H1 (cell line): Measurements from ENCODE around the gene ZNF302.

ENCODE experiments used
- CTCF ChIP-seq, 3 experiments: IDR thresholded peaks; 1 replicate in 2 of 3; 2 replicates in 1 of 3; pipeline versions ENCODE4 v1.5.1 to v1.6.1; 2011; ENCODE audit warnings: low read length in 3 of 3, mild to moderate bottlenecking in 3 of 3, inconsistent platforms in 2 of 3, low read depth in 1 of 3, moderate library complexity in 1 of 3; ENCODE audit not compliant: insufficient read depth in 1 of 3; ENCODE audit errors: control extremely low read depth in 1 of 3
- EZH2 ChIP-seq: fragments of 200-600 bp; sonication (generic); IDR thresholded peaks from 2 replicates; pipeline ENCODE4 v1.7.1; 2012; ENCODE audit warnings: low read depth, mild to moderate bottlenecking, moderate library complexity, low read length, inconsistent platforms; ENCODE audit not compliant: severe bottlenecking
- JUND ChIP-seq: IDR thresholded peaks from 2 replicates; pipeline ENCODE4 v1.6.1; 2011; ENCODE audit warnings: mild to moderate bottlenecking, improper control_type of control experiment, low read length
- NRF1 ChIP-seq: IDR thresholded peaks from 2 replicates; pipeline ENCODE4 v1.6.1; 2011; ENCODE audit warnings: mild to moderate bottlenecking, low read depth, low read length, improper control_type of control experiment
- POLR2A ChIP-seq, 2 experiments: IDR thresholded peaks; 1 replicate in 1 of 2; 2 replicates in 1 of 2; pipeline ENCODE4 v1.6.1; 2011; ENCODE audit warnings: low read depth in 2 of 2, low read length in 2 of 2, mild to moderate bottlenecking in 2 of 2; ENCODE audit errors: control extremely low read depth in 1 of 2
- RAD21 ChIP-seq, 2 experiments: IDR thresholded peaks in 1 of 2; conservative IDR thresholded peaks in 1 of 2; 2 replicates each; pipeline ENCODE4 v1.6.1; 2011; ENCODE audit warnings: low read depth in 2 of 2, low read length in 2 of 2, improper control_type of control experiment in 1 of 2, inconsistent platforms in 1 of 2, mild to moderate bottlenecking in 1 of 2, moderate library complexity in 1 of 2
- TAF1 ChIP-seq: IDR thresholded peaks from 2 replicates; pipeline ENCODE4 v1.6.1; 2011; ENCODE audit warnings: mild to moderate bottlenecking, low read depth, low read length
- TEAD4 ChIP-seq: IDR thresholded peaks from 2 replicates; pipeline ENCODE4 v1.6.1; 2012; ENCODE audit warnings: low read depth, low read length, inconsistent platforms, mixed read lengths
- ZNF274 ChIP-seq: IDR thresholded peaks from 2 replicates; pipeline ENCODE4 v1.7.0; 2012; ENCODE audit warnings: low read length, borderline replicate concordance; ENCODE audit errors: extremely low read depth
- TF ChIP-seq, protein P1 (sequence below): IDR thresholded peaks from 2 replicates; pipeline ENCODE4 v1.6.1; 2012; ENCODE audit warnings: inconsistent platforms
- TF ChIP-seq, protein P2 (sequence below): IDR thresholded peaks from 2 replicates; pipeline ENCODE4 v1.6.1; 2012; ENCODE audit warnings: low read length, inconsistent platforms

DNA sequence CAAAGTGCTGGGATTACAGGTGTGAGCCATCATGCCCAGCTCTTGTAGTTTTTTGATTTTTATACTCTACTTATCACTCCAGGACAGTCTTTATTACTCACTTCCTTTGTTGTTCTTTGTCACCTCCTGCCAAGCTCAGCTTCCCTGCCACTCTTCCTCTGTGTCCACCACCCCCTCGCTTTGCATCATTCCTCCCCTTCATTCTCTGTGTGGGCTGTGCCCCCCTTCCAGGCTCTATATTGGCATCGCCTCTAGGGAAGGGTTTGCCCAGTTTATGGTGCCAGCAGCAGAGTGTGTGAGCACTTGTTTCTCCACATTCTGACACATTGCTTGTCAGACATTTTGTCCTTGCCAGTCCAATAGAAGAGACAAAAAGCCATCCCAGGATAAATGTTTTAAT is 15.1 kb downstream of the ZNF302 start:
- TF ChIP-seq, protein P1, sequence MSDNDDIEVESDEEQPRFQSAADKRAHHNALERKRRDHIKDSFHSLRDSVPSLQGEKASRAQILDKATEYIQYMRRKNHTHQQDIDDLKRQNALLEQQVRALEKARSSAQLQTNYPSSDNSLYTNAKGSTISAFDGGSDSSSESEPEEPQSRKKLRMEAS, result no peak
- TF ChIP-seq NRF1 (no peak), TAF1 (no peak), ZNF274 (no peak), EZH2 (no peak), CTCF (IDR thresholded peaks at IDR 0.05; ENCODE audit: control extremely low read depth in 1 of 3, insufficient read depth in 1 of 3, low read depth in 1 of 3, low read length in 3 of 3) (no peak), POLR2A (IDR thresholded peaks at IDR 0.05; ENCODE audit: control extremely low read depth in 1 of 2, low read depth in 2 of 2, low read length in 2 of 2) (no peak), RAD21 (IDR thresholded peaks at IDR 0.05 in 1 of 2, conservative IDR thresholded peaks at IDR 0.05 in 1 of 2; ENCODE audit: low read depth in 2 of 2, low read length in 2 of 2) (no peak), JUND (no peak), TEAD4 (no peak)
- TF ChIP-seq, protein P2, sequence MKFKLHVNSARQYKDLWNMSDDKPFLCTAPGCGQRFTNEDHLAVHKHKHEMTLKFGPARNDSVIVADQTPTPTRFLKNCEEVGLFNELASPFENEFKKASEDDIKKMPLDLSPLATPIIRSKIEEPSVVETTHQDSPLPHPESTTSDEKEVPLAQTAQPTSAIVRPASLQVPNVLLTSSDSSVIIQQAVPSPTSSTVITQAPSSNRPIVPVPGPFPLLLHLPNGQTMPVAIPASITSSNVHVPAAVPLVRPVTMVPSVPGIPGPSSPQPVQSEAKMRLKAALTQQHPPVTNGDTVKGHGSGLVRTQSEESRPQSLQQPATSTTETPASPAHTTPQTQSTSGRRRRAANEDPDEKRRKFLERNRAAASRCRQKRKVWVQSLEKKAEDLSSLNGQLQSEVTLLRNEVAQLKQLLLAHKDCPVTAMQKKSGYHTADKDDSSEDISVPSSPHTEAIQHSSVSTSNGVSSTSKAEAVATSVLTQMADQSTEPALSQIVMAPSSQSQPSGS, result no peak
